ENCODE measurements around the gene QRICH1.
A peak's percentile ranks its signal among the peaks of the same experiment; 100 is the strongest.

The QRICH1 gene

DNA sequence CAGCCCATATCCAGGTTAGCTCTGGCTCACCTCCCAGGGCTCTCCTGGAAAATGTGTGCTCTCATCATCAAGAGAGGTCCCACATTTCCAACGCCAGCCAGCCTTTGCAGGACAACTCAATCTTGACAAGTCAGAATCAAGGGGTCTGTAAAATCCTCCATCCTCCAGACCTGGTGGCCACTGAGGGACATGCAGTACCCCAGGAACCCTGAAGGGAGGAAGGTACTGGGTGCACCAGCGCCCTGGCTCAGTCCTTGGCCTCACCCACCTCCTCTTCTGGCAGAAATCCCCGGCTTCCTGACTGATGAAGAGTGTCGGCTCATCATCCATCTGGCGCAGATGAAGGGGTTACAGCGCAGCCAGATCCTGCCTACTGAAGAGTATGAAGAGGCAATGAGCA lies 92.7 kb downstream of the QRICH1 start:
- Histone ChIP-seq H3K27me3 (ENCODE audit: control insufficient read depth in 1 of 2, insufficient read depth in 2 of 2, low read length in 2 of 2) (no peaks in the 10 kb centered on the region), H3K36me3 (ENCODE audit: control insufficient read depth in 1 of 2, insufficient read depth in 2 of 2, low read length in 2 of 2) (peaks cover 8 to 17% of the 10 kb centered on the region in 2 donors), H3K4me1 (ENCODE audit: control insufficient read depth in 1 of 2, insufficient read depth in 2 of 2, low read length in 2 of 2) (peaks cover 2 to 6% of the 10 kb centered on the region in 2 donors), H3K9ac (ENCODE audit: low read depth in 1 of 2, low read length in 2 of 2) (no peak overlapping the region), H3K9me3 (ENCODE audit: control insufficient read depth in 1 of 2, low read length in 2 of 2) (no peaks in the 10 kb centered on the region), H3K4me3 (ENCODE audit: low read depth in 1 of 2, low read length in 2 of 2) (no peak overlapping the region), H3K27ac (ENCODE audit: low read depth, low read length) (no peak overlapping the region)

DNA sequence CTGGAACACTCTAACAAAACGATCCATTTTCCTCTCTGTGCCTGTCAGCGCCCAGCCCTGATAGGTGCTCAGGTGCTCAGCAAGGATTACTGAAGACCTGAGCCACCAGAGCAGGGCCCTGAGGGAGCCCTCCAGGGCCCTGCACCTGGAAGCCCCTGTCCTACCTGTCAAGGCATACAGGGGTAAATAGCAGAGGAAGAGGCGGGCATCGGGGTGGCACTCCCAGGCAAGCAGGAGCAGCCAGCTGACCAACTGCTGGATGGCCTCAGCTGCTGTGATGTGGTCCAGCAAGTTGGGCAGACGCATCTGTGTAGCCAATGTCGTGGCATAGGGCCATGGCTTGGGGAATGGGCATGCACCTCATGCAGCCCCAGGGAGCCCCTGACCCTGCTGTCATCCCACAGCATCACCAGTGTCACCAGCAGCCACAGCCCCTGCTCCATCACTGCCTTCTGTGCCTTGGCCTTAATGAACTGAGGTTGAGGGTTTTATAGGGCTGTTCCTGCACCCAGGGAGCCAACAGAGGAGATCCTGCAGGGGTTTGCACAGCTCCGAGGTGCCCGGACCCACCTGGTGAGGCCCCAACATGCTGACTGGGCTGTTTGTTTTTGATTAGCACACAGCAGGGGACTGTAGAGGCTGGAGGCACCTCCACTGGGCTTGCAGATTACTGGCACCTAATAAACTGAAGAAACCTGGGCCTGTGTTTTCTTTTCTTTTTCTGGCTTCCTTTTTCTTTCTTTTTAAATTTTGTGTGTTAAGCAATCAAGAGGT lies 94.6 kb downstream of the QRICH1 start:
- no peak overlapping the region for H3K27ac ChIP-seq (ENCODE audit: low read depth, low read length)

DNA sequence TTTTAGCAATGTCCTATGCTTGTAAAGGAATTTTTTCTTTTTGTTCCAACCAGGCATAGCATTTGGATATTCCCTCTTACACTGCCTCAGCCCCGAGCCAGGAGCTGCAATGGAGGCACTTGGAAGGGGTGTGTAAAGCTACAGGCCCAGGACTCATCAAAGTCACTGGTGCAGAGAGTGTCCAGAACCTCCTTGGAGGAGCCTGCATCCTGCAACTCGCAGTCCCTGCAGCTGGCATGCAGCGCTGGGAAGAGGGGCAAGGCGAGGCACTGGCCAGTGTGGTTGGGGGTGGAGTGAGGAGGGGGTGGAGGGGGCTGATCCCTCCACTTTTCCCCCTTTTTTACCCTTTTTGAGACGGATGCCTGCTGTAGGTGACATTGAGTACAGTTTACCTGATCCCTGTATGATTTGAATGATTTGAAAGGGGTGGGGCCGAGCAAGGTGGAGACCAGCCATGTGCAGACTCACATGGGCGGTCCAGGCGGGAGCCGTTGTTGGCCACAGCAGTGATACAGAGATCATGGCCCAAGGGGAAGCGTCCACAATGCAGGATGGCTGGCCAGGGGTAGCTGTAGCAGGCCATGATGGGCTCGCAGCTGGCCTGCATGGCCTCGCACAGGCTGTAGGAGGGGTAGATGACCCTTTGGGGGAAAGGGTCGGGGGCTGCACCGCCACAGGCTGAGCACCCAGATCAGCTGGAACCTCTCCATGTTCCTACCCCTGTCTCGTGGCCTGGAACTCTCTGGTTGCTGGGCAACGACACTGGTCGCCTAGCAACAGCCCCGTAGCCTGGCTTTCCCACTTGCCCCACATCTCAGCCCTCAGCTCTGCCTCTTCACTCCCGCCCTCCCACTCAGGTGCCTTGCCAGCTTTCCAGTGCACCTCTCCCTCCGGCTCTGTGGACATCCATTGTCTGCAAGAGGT lies 95.9 kb downstream of the QRICH1 start:
- Histone ChIP-seq H3K9me3 (ENCODE audit: control insufficient read depth in 1 of 2, low read length in 2 of 2) (no peaks in the 10 kb centered on the region), H3K27ac (ENCODE audit: low read depth, low read length) (no peak overlapping the region), H3K4me3 (ENCODE audit: low read depth in 1 of 2, low read length in 2 of 2) (no peak overlapping the region), H3K9ac (ENCODE audit: low read depth in 1 of 2, low read length in 2 of 2) (no peak overlapping the region), H3K4me1 (ENCODE audit: control insufficient read depth in 1 of 2, insufficient read depth in 2 of 2, low read length in 2 of 2) (no peaks in the 10 kb centered on the region), H3K27me3 (ENCODE audit: control insufficient read depth in 1 of 2, insufficient read depth in 2 of 2, low read length in 2 of 2) (no peaks in the 10 kb centered on the region), H3K36me3 (ENCODE audit: control insufficient read depth in 1 of 2, insufficient read depth in 2 of 2, low read length in 2 of 2) (peaks cover 8 to 27% of the 10 kb centered on the region in 2 donors)

More for the DNA sequence above, 94.6 kb downstream of the QRICH1 start:
- Histone ChIP-seq H3K4me3 (ENCODE audit: low read depth in 1 of 2, low read length in 2 of 2) (no peak overlapping the region), H3K27me3 (ENCODE audit: control insufficient read depth in 1 of 2, insufficient read depth in 2 of 2, low read length in 2 of 2) (no peaks in the 10 kb centered on the region), H3K9me3 (ENCODE audit: control insufficient read depth in 1 of 2, low read length in 2 of 2) (no peaks in the 10 kb centered on the region), H3K36me3 (ENCODE audit: control insufficient read depth in 1 of 2, insufficient read depth in 2 of 2, low read length in 2 of 2) (peaks cover 8 to 22% of the 10 kb centered on the region in 2 donors), H3K4me1 (ENCODE audit: control insufficient read depth in 1 of 2, insufficient read depth in 2 of 2, low read length in 2 of 2) (no peaks in the 10 kb centered on the region), H3K9ac (ENCODE audit: low read depth in 1 of 2, low read length in 2 of 2) (no peak overlapping the region)

DNA sequence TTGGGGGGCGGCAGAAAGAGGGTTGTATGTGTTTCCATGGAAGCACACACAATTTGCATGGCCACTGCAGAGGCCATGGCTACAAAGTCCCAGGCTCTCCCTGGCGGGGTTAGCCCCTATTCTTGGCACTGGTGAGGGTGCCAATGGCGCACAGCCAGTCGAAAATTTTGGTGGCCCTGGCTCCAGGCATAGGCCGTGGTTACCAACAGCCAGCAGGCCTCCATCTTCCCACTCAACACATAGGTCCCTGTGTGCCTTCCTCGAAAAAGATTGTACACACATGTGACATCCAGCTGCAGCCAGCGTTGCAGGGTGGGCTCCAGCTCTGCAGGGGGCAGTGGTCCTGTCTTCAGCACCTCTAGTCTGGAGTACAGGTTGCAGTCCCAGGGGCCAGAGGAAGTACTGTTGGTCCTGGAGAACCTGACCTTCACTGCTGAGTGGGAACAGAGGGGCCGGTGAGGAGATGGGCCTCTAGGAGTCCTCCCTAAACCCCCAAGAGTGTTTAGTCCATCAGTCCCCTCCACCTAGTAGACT lies 96.7 kb downstream of the QRICH1 start:
- Histone ChIP-seq H3K27me3 (ENCODE audit: control insufficient read depth in 1 of 2, insufficient read depth in 2 of 2, low read length in 2 of 2) (no peaks in the 10 kb centered on the region), H3K4me3 (ENCODE audit: low read depth in 1 of 2, low read length in 2 of 2) (no peak overlapping the region), H3K4me1 (ENCODE audit: control insufficient read depth in 1 of 2, insufficient read depth in 2 of 2, low read length in 2 of 2) (no peaks in the 10 kb centered on the region), H3K27ac (ENCODE audit: low read depth, low read length) (no peak overlapping the region), H3K9ac (ENCODE audit: low read depth in 1 of 2, low read length in 2 of 2) (no peak overlapping the region), H3K36me3 (ENCODE audit: control insufficient read depth in 1 of 2, insufficient read depth in 2 of 2, low read length in 2 of 2) (peaks cover 8 to 23% of the 10 kb centered on the region in 2 donors), H3K9me3 (ENCODE audit: control insufficient read depth in 1 of 2, low read length in 2 of 2) (no peaks in the 10 kb centered on the region)

DNA sequence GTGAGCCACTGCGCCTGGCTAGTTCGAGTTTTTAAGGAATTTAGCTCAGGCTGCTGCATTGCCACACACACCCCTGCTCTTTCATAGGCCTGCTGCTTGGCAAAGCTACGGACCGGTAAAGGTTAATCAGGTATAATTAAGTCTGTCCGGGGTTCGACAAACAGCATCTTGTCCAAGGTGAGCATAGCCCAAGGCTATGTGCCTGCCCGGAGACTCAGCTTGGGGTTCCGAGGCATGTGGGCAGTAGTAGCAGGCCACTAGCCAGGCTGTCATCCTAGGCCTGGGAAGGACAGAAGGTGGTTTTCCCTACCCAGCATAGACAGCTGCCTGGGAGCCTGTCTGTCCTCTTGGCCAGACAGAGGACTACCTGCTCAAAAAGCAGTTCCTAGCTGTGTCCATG lies 97.2 kb downstream of the QRICH1 start:
- Histone ChIP-seq H3K36me3 (ENCODE audit: control insufficient read depth in 1 of 2, insufficient read depth in 2 of 2, low read length in 2 of 2) (peaks cover 8 to 18% of the 10 kb centered on the region in 2 donors), H3K27me3 (ENCODE audit: control insufficient read depth in 1 of 2, insufficient read depth in 2 of 2, low read length in 2 of 2) (no peaks in the 10 kb centered on the region), H3K9ac (ENCODE audit: low read depth in 1 of 2, low read length in 2 of 2) (no peak overlapping the region), H3K27ac (ENCODE audit: low read depth, low read length) (no peak overlapping the region), H3K4me3 (ENCODE audit: low read depth in 1 of 2, low read length in 2 of 2) (no peak overlapping the region), H3K9me3 (ENCODE audit: control insufficient read depth in 1 of 2, low read length in 2 of 2) (no peaks in the 10 kb centered on the region), H3K4me1 (ENCODE audit: control insufficient read depth in 1 of 2, insufficient read depth in 2 of 2, low read length in 2 of 2) (peaks cover 3 to 4% of the 10 kb centered on the region in 2 donors)

DNA sequence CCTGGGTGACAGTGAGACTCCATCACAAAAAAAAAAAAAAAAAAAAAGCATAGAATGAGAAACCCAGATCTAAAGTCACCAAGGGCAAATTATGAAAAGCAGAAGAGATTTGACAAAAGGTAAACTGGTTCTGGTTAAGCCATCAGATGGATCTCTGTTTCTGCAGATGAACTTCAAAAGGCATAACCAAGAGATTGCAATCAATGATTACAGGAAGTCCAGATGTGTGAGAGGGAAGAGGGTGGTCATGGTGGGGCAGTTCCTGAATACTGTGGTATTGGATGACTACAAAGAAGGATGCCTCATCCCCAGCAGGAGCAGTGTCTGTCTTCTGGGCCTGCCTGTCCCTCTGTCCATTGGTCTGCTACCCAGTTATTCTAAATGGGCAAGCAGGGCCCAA lies 100.0 kb downstream of the QRICH1 start:
- Histone ChIP-seq H3K27ac (ENCODE audit: low read depth, low read length) (no peak overlapping the region), H3K27me3 (ENCODE audit: control insufficient read depth in 1 of 2, insufficient read depth in 2 of 2, low read length in 2 of 2) (no peaks in the 10 kb centered on the region), H3K9me3 (ENCODE audit: control insufficient read depth in 1 of 2, low read length in 2 of 2) (no peaks in the 10 kb centered on the region), H3K36me3 (ENCODE audit: control insufficient read depth in 1 of 2, insufficient read depth in 2 of 2, low read length in 2 of 2) (peaks cover 8 to 18% of the 10 kb centered on the region in 2 donors), H3K9ac (ENCODE audit: low read depth in 1 of 2, low read length in 2 of 2) (no peak overlapping the region), H3K4me3 (ENCODE audit: low read depth in 1 of 2, low read length in 2 of 2) (no peak overlapping the region), H3K4me1 (ENCODE audit: control insufficient read depth in 1 of 2, insufficient read depth in 2 of 2, low read length in 2 of 2) (peaks cover 14 to 23% of the 10 kb centered on the region in 2 donors)

DNA sequence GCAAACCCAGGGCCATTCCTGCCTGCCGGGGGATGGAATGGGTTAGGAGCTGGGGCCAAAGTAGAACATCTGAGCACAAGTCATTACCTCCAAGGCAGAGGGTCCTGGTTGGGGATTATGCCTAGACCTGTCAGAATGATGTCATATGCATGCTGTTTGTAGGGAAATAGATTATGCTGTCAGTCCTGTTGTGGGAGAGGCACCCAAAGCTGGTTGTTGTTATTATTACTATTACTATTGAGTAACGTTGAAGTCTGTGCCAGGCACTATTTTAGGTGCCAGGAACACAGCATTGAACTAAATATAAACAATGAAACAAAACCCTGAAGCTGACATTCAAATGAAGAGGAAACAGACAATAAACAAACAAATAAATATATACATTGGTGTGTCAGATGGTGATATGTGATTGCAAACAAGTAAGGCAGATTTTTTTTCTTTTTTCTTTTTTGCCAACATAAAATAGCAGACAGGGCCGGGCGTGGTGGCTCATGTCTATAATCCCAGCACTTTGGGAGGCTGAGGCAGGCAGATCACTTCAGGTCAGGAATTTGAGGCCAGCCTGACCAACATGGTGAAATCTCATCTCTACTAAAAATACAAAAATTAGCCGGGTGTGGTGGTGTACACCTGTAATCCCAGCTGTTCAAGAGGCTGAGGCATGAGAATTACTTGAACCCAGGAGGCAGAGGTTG lies 101.9 kb downstream of the QRICH1 start:
- Histone ChIP-seq H3K36me3 (ENCODE audit: control insufficient read depth in 1 of 2, insufficient read depth in 2 of 2, low read length in 2 of 2) (peaks cover 5 to 14% of the 10 kb centered on the region in 2 donors), H3K27me3 (ENCODE audit: control insufficient read depth in 1 of 2, insufficient read depth in 2 of 2, low read length in 2 of 2) (no peaks in the 10 kb centered on the region), H3K4me3 (ENCODE audit: low read depth in 1 of 2, low read length in 2 of 2) (peak overlapping the region; percentile 90 to 91), H3K4me1 (ENCODE audit: control insufficient read depth in 1 of 2, insufficient read depth in 2 of 2, low read length in 2 of 2) (peaks cover 14 to 23% of the 10 kb centered on the region in 2 donors), H3K27ac (ENCODE audit: low read depth, low read length) (no peak overlapping the region), H3K9ac (ENCODE audit: low read depth in 1 of 2, low read length in 2 of 2) (peak overlapping the region; percentile 68 to 74), H3K9me3 (ENCODE audit: control insufficient read depth in 1 of 2, low read length in 2 of 2) (no peaks in the 10 kb centered on the region)

DNA sequence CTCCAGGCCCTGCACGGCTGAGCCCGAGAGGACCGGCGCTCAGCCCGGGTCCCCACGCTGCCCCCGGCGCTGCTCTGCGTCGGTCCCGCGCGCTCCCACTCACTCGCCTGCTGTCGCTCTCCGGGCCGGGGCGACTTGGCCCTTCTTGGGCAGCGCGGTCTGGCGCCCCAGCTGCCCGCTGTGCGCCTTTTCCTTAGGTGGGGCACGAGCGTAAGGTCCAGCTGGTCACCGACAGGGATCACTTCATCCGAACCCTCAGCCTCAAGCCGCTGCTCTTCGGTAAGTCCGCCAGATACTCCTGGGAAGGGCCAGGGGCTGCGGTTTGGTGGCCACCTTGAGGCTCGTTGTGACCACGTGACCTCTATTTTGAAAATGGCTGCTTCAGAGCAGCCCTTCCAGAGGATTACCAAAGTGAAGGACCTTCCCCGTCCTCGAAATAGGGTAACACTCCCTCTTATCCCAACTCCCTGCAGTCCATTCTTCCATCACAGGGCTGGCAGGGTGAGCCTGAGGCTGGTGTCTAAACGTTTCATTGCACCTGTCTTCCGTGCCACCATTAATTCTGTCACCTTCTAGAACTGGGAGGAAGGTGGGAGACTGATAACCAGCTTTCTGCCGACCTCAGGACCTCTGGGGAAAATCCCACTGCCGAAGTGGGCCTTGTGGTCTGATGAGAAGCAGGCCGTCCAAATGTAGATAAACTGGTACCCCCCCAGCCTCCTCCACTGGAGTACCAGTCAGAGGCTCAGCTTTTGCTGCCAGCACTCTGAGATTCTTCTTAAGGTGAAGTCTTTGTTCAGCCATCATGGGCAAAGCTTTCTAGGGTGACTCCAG lies 103.0 kb downstream of the QRICH1 start:
- Histone ChIP-seq H3K9ac (ENCODE audit: low read depth in 1 of 2, low read length in 2 of 2) (peak overlapping the region; percentile 68 to 74), H3K4me3 (ENCODE audit: low read depth in 1 of 2, low read length in 2 of 2) (peak overlapping the region; percentile 90 to 91), H3K27ac (ENCODE audit: low read depth, low read length) (peak overlapping the region; percentile 83), H3K9me3 (ENCODE audit: control insufficient read depth in 1 of 2, low read length in 2 of 2) (no peaks in the 10 kb centered on the region), H3K27me3 (ENCODE audit: control insufficient read depth in 1 of 2, insufficient read depth in 2 of 2, low read length in 2 of 2) (no peaks in the 10 kb centered on the region), H3K4me1 (ENCODE audit: control insufficient read depth in 1 of 2, insufficient read depth in 2 of 2, low read length in 2 of 2) (peaks cover 14 to 23% of the 10 kb centered on the region in 2 donors), H3K36me3 (ENCODE audit: control insufficient read depth in 1 of 2, insufficient read depth in 2 of 2, low read length in 2 of 2) (peaks cover 0 to 13% of the 10 kb centered on the region in 2 donors)

Measured in duodenal mucosa (tissue), 2 donors.